Stomach (tissue), 9 donors: ENCODE results near the gene OPHN1. TPM values are rescaled to one million over a fixed set of nuclear protein-coding genes. Genes with fewer than 3 reads are reported as not detected.

Source experiments
- DNase-seq, 2 donors: peaks; one replicate each; pipeline versions ENCODE4 v3.0.0 to v3.0.0-alpha.2; 2013 to 2019
- H3K27ac ChIP-seq, 5 donors: fragments of 200-600 bp in 4 of 5; sonication (generic) in 4 of 5; one replicate each; pipeline ENCODE4 v1.5.1; 2013 to 2019; ENCODE audit warnings: mild to moderate bottlenecking in 1 of 5, moderate library complexity in 1 of 5
- H3K27me3 ChIP-seq, 3 donors: fragments of 200-600 bp; sonication (generic); one replicate each; pipeline ENCODE4 v1.5.1; 2017 to 2019; ENCODE audit warnings: mixed run types in 1 of 3
- H3K36me3 ChIP-seq, 4 donors: fragments of 200-600 bp; sonication (generic); 1 replicate in 3 of 4; 2 replicates in 1 of 4; pipeline ENCODE4 v1.5.1; 2016 to 2019
- H3K4me1 ChIP-seq, 4 donors: fragments of 200-600 bp; sonication (generic); one replicate each; pipeline ENCODE4 v1.5.1; 2016 to 2019
- H3K4me3 ChIP-seq, 4 donors: fragments of 200-600 bp; sonication (generic) in 3 of 4; one replicate each; pipeline ENCODE4 v1.5.1; 2016 to 2019; ENCODE audit warnings: mild to moderate bottlenecking in 1 of 4
- H3K9me3 ChIP-seq, 4 donors: fragments of 200-600 bp; sonication (generic); one replicate each; pipeline ENCODE4 v1.5.1; 2016 to 2019
- EP300 ChIP-seq: sonication (generic); formaldehyde crosslinking; IDR thresholded peaks from one replicate; pipeline ENCODE4 v1.6.1; 2017; ENCODE audit warnings: antibody characterized with exemption
- POLR2A ChIP-seq, 4 donors: fragments of 450-650 bp; IDR thresholded peaks; one replicate each; pipeline ENCODE4 v1.6.1; 2016; ENCODE audit warnings: antibody characterized with exemption in 4 of 4, control low read depth in 2 of 4, mild to moderate bottlenecking in 1 of 4, moderate library complexity in 1 of 4
- POLR2AphosphoS5 ChIP-seq, 3 donors: sonication (generic); formaldehyde crosslinking; IDR thresholded peaks; one replicate each; pipeline ENCODE4 v1.6.1; 2016; ENCODE audit warnings: antibody characterized with exemption in 3 of 3
- WGBS, 5 donors: extraction: QIAGEN DNeasy Blood & Tissue Kit in 3 of 5; methylation state at CpG; one replicate each; pipeline versions ENCODE4 v1.1.5 to v1.1.7; 2013 to 2018; 5-methylcytosine and 5-hydroxymethylcytosine counted together
- intact Hi-C: fragments of 100-400 bp; cut with DNase I; formaldehyde crosslinking; loops from one replicate; pipeline ENCODE4 v1.15.1; 2023; ENCODE audit warnings: low total_unique reads
- polyA plus RNA-seq, 3 donors: library from polyadenylated mRNA; stranded (reverse); fragments of 200-250 nt; gene quantifications; one replicate each; pipeline ENCODE4 v1.2.3, GENCODE V29; 2013
- total RNA-seq, 5 donors: library from RNA; depleted of rRNA; stranded (reverse); fragments of >200 nt; gene quantifications; one replicate each; pipeline versions ENCODE4 v1.1.0 to v1.2.3, GENCODE V29; 2014 to 2016
- TF ChIP-seq, protein P1 (sequence below), 7 experiments: fragments of 450-650 bp in 4 of 7; fragments of 200-600 bp in 3 of 7; sonication (generic) in 3 of 7; IDR thresholded peaks; one replicate each; pipeline ENCODE4 v1.5.1; 2016 to 2019; ENCODE audit warnings: antibody characterized with exemption in 7 of 7, control low read depth in 2 of 7, mild to moderate bottlenecking in 1 of 7
- donor health status: healthy with polysubstance abuse.
- donor health status: Bipolar disorder and iron deficiency.
- donor health status: healthy.

The OPHN1 gene
- total and polyA plus RNA-seq, 8 donors, result 0.78 to 76.4 (median 5.0) TPM

DNA sequence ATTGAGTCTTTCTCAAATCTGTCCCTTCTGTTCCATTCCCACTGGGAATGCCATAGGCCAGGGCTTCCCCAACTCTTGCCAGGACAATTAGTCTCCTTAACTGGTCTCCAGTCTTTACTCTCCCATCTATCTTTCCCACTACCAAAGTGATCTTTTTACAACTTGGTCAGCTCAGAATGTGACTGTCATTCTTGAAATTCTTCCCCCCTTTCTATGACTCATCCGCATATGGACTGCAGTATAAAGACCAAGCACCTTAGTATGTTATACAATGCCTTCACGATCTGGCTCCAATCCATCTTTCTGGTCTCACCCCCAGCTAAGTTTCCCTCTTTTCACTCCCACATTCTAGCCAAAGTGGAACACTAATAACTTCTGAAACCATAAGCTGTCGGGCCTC, 383.8 kb downstream of the OPHN1 start:
- Histone ChIP-seq H3K27me3 (peaks cover 0 to 3% (median 0%) of the 10 kb centered on the region in 3 donors), H3K4me3 (no peak overlapping the region), H3K27ac (no peak overlapping the region), H3K4me1 (no peaks in the 10 kb centered on the region), H3K9me3 (no peaks in the 10 kb centered on the region), H3K36me3 (peaks cover 0 to 35% (median 16%) of the 10 kb centered on the region in 4 donors)
- intact Hi-C loops, result no loop called here
- no peak for DNase-seq
- WGBS, 5 donors, result 73 to 97% (median 86%) methylated on average over 3 of the region's 3 CpGs
- TF ChIP-seq POLR2AphosphoS5 (IDR thresholded peaks at IDR 0.05) (no peak), EP300 (no peak)
- TF ChIP-seq, protein P1, sequence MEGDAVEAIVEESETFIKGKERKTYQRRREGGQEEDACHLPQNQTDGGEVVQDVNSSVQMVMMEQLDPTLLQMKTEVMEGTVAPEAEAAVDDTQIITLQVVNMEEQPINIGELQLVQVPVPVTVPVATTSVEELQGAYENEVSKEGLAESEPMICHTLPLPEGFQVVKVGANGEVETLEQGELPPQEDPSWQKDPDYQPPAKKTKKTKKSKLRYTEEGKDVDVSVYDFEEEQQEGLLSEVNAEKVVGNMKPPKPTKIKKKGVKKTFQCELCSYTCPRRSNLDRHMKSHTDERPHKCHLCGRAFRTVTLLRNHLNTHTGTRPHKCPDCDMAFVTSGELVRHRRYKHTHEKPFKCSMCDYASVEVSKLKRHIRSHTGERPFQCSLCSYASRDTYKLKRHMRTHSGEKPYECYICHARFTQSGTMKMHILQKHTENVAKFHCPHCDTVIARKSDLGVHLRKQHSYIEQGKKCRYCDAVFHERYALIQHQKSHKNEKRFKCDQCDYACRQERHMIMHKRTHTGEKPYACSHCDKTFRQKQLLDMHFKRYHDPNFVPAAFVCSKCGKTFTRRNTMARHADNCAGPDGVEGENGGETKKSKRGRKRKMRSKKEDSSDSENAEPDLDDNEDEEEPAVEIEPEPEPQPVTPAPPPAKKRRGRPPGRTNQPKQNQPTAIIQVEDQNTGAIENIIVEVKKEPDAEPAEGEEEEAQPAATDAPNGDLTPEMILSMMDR (IDR thresholded peaks at IDR 0.05), result no peak

DNA sequence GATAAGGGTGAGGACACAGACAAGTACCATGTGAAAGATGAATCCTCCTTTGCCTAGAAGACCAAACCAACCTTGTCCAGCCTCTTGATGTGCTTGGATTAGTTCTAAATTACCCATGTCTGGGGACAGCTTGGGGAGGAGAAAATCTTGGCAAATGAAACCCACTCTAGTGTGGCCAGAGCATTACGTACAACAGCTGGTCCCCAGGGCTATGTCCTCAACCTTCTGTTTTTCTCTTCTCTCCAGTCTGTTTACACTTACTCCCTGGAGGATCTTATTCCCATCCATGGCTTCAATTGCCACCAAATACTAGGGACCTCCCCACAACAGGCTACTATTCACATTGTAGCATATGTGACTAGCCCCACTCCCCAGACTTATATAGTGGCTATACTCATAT, 384.5 kb downstream of the OPHN1 start:
- Histone ChIP-seq H3K4me3 (no peak overlapping the region), H3K27me3 (peaks cover 0 to 3% (median 0%) of the 10 kb centered on the region in 3 donors), H3K27ac (no peak overlapping the region), H3K36me3 (peaks cover 0 to 35% (median 16%) of the 10 kb centered on the region in 4 donors), H3K4me1 (no peaks in the 10 kb centered on the region), H3K9me3 (no peaks in the 10 kb centered on the region)
- intact Hi-C loops, result no loop called here
- no peak for DNase-seq
- WGBS, 5 donors, result 65 to 100% (median 93%) methylated on average over 1 of the region's 1 CpG
- TF ChIP-seq, protein P1 (IDR thresholded peaks at IDR 0.05), result no peak
- no peak for TF ChIP-seq EP300
- no peak for TF ChIP-seq POLR2AphosphoS5 (IDR thresholded peaks at IDR 0.05)
- TF ChIP-seq POLR2A (IDR thresholded peaks at IDR 0.05), result no peak

DNA sequence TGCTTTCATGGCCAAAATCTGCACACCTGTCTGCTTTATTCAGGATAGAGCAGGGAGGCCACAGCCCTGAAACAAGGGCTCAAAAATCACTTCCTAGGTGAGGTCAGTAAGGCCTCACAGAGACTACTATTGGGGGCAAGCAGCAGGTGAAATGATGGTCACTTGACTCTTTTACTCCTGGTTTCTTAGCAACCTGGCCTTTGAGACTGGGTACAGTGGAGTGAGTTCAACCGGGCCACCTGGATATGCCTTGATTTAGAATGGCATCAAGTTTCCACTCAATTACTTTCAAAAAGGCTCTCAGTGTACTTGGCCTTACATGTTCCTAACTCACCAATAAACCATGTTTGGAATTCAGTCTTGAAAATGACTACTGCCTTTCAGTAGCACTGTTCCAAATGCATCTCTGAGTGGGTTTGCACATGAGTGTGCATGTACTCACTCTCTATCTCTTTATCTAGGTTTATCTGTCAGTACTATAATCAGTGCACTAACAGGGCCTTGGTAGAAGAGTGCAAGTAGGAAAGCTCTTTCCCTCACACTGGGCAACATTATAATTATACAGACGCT, 388.2 kb downstream of the OPHN1 start:
- intact Hi-C loops, result no loop called here
- TF ChIP-seq EP300 (no peak), POLR2A (IDR thresholded peaks at IDR 0.05) (no peak), POLR2AphosphoS5 (IDR thresholded peaks at IDR 0.05) (no peak)
- TF ChIP-seq, protein P1 (IDR thresholded peaks at IDR 0.05), result no peak
- Histone ChIP-seq H3K9me3 (no peaks in the 10 kb centered on the region), H3K4me3 (no peak overlapping the region), H3K36me3 (peaks cover 0 to 28% (median 10%) of the 10 kb centered on the region in 4 donors), H3K27me3 (peaks cover 0 to 3% (median 0%) of the 10 kb centered on the region in 3 donors), H3K4me1 (no peaks in the 10 kb centered on the region), H3K27ac (no peak overlapping the region)
- DNase-seq, result peak in 1 of 2 donors; percentile 5
- 70 to 92% (median 81%) methylated on average over 1 to 2 of the region's 2 CpGs for WGBS, 5 donors

DNA sequence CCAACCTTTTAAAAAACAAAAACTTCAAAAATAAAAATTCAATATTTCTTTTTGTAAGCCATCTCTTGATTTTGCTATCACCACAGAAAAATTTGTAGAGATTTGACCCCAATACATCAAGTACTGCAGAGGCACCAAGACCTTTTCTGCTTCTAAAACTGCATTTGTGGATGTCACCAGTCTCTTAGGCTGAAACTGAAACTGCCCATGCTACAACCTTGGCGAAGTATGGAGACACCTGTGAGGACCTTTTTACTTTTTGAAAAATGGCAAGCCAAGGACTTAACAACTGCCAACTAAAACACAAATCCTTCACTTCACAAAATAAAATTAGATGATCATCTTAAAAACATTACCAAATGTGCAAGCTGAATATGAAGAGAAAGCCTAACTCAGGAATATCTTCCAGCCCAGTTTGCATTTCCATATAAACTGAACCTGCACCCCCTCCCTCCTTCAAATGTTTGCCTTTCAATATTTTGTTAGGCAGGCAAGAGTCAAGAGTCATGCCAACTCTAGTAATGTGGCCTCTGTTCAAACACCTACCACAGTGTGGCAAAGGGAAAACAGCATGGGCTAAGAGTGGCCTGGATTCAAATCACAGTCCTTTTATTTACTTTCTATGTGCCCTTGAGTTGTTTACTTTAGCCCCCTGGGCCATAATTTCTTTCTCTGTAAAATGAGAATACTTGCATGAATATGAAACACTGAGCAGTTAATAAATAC, 389.4 kb downstream of the OPHN1 start:
- Histone ChIP-seq H3K27me3 (peaks cover 0 to 3% (median 0%) of the 10 kb centered on the region in 3 donors), H3K4me3 (no peak overlapping the region), H3K27ac (no peak overlapping the region), H3K4me1 (no peaks in the 10 kb centered on the region), H3K9me3 (no peaks in the 10 kb centered on the region), H3K36me3 (peaks cover 0 to 28% (median 10%) of the 10 kb centered on the region in 4 donors)
- no peak for DNase-seq
- WGBS, 5 donors, result 70 to 93% (median 92%) methylated on average over 1 of the region's 1 CpG
- intact Hi-C loops, result no loop called here
- TF ChIP-seq POLR2A (IDR thresholded peaks at IDR 0.05), result no peak
- TF ChIP-seq, protein P1 (IDR thresholded peaks at IDR 0.05), result no peak
- TF ChIP-seq EP300, result no peak
- no peak for TF ChIP-seq POLR2AphosphoS5 (IDR thresholded peaks at IDR 0.05)
